Neural progenitor cell (in vitro differentiated cells): Measurements from ENCODE around the gene SOX10.

Source experiments
- EZH2 ChIP-seq: fragments of 200-600 bp; sonication (generic); IDR thresholded peaks from 2 replicates; pipeline ENCODE4 v1.6.1; 2017; ENCODE audit warnings: antibody characterized with exemption, mild to moderate bottlenecking, moderate library complexity
- TF ChIP-seq, protein P1 (sequence below): fragments of 200-600 bp; sonication (generic); IDR thresholded peaks from 2 replicates; pipeline ENCODE4 v1.5.1; 2017; ENCODE audit warnings: antibody characterized with exemption, mild to moderate bottlenecking

DNA sequence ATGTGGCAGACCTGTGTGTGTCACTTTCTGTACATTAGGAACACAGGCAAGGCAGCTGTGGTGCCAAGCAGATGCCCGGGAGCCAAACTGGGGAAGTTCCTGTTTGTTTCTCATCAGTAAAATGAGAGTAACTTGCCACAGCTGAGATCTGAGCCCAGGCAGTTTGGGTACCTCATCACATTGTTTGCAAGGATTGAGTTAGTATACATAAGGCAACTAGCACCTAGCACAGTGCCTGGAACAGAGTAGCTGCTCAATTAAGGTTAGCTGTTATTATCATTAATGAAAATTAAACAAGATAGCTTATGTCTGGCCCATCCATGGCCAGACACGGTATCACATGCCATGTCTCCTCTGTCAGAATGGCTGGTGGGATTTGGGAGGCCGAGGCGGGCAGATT, 7.8 kb downstream of the SOX10 start:
- TF ChIP-seq, protein P1, sequence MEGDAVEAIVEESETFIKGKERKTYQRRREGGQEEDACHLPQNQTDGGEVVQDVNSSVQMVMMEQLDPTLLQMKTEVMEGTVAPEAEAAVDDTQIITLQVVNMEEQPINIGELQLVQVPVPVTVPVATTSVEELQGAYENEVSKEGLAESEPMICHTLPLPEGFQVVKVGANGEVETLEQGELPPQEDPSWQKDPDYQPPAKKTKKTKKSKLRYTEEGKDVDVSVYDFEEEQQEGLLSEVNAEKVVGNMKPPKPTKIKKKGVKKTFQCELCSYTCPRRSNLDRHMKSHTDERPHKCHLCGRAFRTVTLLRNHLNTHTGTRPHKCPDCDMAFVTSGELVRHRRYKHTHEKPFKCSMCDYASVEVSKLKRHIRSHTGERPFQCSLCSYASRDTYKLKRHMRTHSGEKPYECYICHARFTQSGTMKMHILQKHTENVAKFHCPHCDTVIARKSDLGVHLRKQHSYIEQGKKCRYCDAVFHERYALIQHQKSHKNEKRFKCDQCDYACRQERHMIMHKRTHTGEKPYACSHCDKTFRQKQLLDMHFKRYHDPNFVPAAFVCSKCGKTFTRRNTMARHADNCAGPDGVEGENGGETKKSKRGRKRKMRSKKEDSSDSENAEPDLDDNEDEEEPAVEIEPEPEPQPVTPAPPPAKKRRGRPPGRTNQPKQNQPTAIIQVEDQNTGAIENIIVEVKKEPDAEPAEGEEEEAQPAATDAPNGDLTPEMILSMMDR: no peak
- no peak for TF ChIP-seq EZH2
